OCI-LY7 (cell line): ENCODE measurements around the gene SLC25A39. TPM values are rescaled to one million over a fixed set of nuclear protein-coding genes. Genes with fewer than 3 reads are reported as not detected.

Experiments used
- BruUV-seq: library from RNA; stranded (reverse); fragments of 400-500 nt; replicated peaks from 2 replicates; lab custom pipeline; 2021; lab: Mats Ljungman, UMichigan
- CTCF ChIA-PET: fragments of 300-600 bp; sonication (Branson Sonifier 250); formaldehyde crosslinking; loops from one replicate; lab custom pipeline; 2022; ENCODE audit warnings: antibody characterized with exemption; ENCODE audit not compliant: unreplicated experiment; lab: Charles Lee
- POLR2A ChIA-PET: fragments of 300-600 bp; sonication (Branson Sonifier 250); formaldehyde crosslinking; loops from one replicate; lab custom pipeline; 2022; ENCODE audit warnings: antibody characterized with exemption; lab: Charles Lee
- DNase-seq: peaks from one replicate; pipeline ENCODE4 v3.0.0-alpha.2; 2015; ENCODE audit warnings: low spot score
- H2AFZ ChIP-seq: fragments of 200-600 bp; sonication (generic), shearing (Covaris generic); 2 replicates; pipeline ENCODE4 v1.6.1; 2014; ENCODE audit warnings: mild to moderate bottlenecking, antibody characterized with exemption, low read length, moderate library complexity
- H3K27ac ChIP-seq: fragments of 200-600 bp; sonication (generic); 2 replicates; pipeline ENCODE4 v1.5.1; 2014; ENCODE audit warnings: mixed run types, low read depth, mild to moderate bottlenecking, moderate library complexity, low read length, inconsistent platforms; ENCODE audit not compliant: poor library complexity, severe bottlenecking
- H3K36me3 ChIP-seq: fragments of 200-600 bp; sonication (generic); 2 replicates; pipeline ENCODE4 v1.6.1; 2014; ENCODE audit warnings: mild to moderate bottlenecking, antibody characterized with exemption, low read length, moderate library complexity, mixed read lengths; ENCODE audit not compliant: insufficient read depth
- H3K4me1 ChIP-seq: fragments of 200-600 bp; sonication (generic); 2 replicates; pipeline ENCODE4 v1.5.1; 2014; ENCODE audit warnings: mild to moderate bottlenecking, low read length; ENCODE audit not compliant: insufficient read depth, poor library complexity, severe bottlenecking
- H3K4me2 ChIP-seq: fragments of 200-600 bp; sonication (generic); 2 replicates; pipeline ENCODE4 v1.6.1; 2014; ENCODE audit warnings: mild to moderate bottlenecking, low read length
- H3K4me3 ChIP-seq: fragments of 200-600 bp; sonication (generic); 2 replicates; pipeline ENCODE4 v1.5.1; 2014; ENCODE audit warnings: mild to moderate bottlenecking, low read depth, low read length; ENCODE audit not compliant: poor library complexity, severe bottlenecking
- H3K79me2 ChIP-seq: fragments of 200-600 bp; sonication (generic); 2 replicates; pipeline ENCODE4 v1.6.1; 2016; ENCODE audit warnings: low read depth, mild to moderate bottlenecking, low read length, moderate library complexity, mixed read lengths; ENCODE audit not compliant: insufficient read depth
- H3K9me2 ChIP-seq: fragments of 200-600 bp; sonication (generic); 2 replicates; pipeline ENCODE4 v1.6.1; 2016; ENCODE audit warnings: mild to moderate bottlenecking, low read length, mixed read lengths; ENCODE audit not compliant: insufficient read depth
- H3K9me3 ChIP-seq: fragments of 200-600 bp; sonication (generic); 2 replicates; pipeline ENCODE4 v1.6.1; 2014; ENCODE audit warnings: mild to moderate bottlenecking, mixed run types, low read length, mixed read lengths
- H4K20me1 ChIP-seq: fragments of 200-600 bp; sonication (generic); 2 replicates; pipeline ENCODE4 v1.6.1; 2014; ENCODE audit warnings: mild to moderate bottlenecking, antibody characterized with exemption, low read length, moderate library complexity, mixed read lengths; ENCODE audit not compliant: insufficient read depth
- CTCF ChIP-seq: fragments of 200-600 bp; sonication (generic); conservative IDR thresholded peaks from 2 replicates; pipeline ENCODE4 v1.5.1; 2014; ENCODE audit warnings: mild to moderate bottlenecking, antibody characterized with exemption, low read length, moderate library complexity, mixed read lengths
- EZH2phosphoT487 ChIP-seq: fragments of 200-600 bp; sonication (generic); IDR thresholded peaks from 2 replicates; pipeline ENCODE4 v1.6.1; 2018; ENCODE audit warnings: low read depth, borderline replicate concordance, mild to moderate bottlenecking, mixed run types, antibody characterized with exemption, low read length, moderate library complexity, mixed read lengths
- intact Hi-C: fragments of 100-400 bp; cut with micrococcal nuclease; formaldehyde crosslinking; loops from one replicate; pipeline ENCODE4 v1.10.0; 2022; ENCODE audit not compliant: unreplicated experiment
- total RNA-seq, 2 experiments: library from RNA; depleted of rRNA in 1 of 2; stranded (reverse); fragments of >200 nt in 1 of 2; shearing (Covaris generic) in 1 of 2; gene quantifications; 2 replicates each; pipeline ENCODE4 v1.2.3, GENCODE V29; 2014 to 2022

Gene SLC25A39
- total RNA-seq, 2 experiments from 2014 or later = 156 to 159 TPM

DNA sequence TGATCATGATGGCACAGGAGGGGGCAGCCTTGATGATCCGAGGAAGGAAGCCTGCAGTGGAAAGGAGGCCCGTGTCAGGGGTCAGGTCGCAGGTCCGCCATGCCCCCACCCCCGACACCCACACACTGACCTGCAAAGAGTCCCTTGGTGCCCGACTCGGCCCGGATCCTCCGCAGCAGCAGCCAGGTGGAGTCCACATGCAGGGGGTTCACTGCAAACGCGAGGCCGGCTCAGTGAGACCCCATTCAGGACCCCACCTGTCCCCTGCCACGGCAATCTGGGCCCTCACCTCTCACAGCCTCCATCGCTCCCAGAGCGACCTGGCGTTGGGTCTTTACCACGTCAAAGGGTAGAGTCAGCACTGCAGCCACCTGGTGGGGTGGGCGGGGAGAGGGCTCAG, 4.6 kb downstream of the SLC25A39 start:
- POLR2A ChIA-PET = no interaction called here
- H3K4me3 ChIP-seq = no peak overlapping the region
- no TSS peak for BruUV-seq
- H2AFZ ChIP-seq = no peak overlapping the region
- TF ChIP-seq CTCF (no peak), EZH2phosphoT487 (no peak)
- peaks cover 41% of the 10 kb centered on the region for H3K36me3 ChIP-seq
- no peak for DNase-seq
- peaks cover 11% of the 10 kb centered on the region for H3K79me2 ChIP-seq
- no peaks in the 10 kb centered on the region for H3K9me3 ChIP-seq
- no peaks in the 10 kb centered on the region for H4K20me1 ChIP-seq
- CTCF ChIA-PET = no interaction called here
- no peaks in the 10 kb centered on the region for H3K9me2 ChIP-seq
- H3K4me1 ChIP-seq = peaks cover 7% of the 10 kb centered on the region
- H3K4me2 ChIP-seq = no peak overlapping the region
- intact Hi-C loops = loop anchor here (10.0 kb wide), 1 partner anchor 245 kb away; the partner anchor contains the start of gene G6PC3
- H3K27ac ChIP-seq = no peak overlapping the region

DNA sequence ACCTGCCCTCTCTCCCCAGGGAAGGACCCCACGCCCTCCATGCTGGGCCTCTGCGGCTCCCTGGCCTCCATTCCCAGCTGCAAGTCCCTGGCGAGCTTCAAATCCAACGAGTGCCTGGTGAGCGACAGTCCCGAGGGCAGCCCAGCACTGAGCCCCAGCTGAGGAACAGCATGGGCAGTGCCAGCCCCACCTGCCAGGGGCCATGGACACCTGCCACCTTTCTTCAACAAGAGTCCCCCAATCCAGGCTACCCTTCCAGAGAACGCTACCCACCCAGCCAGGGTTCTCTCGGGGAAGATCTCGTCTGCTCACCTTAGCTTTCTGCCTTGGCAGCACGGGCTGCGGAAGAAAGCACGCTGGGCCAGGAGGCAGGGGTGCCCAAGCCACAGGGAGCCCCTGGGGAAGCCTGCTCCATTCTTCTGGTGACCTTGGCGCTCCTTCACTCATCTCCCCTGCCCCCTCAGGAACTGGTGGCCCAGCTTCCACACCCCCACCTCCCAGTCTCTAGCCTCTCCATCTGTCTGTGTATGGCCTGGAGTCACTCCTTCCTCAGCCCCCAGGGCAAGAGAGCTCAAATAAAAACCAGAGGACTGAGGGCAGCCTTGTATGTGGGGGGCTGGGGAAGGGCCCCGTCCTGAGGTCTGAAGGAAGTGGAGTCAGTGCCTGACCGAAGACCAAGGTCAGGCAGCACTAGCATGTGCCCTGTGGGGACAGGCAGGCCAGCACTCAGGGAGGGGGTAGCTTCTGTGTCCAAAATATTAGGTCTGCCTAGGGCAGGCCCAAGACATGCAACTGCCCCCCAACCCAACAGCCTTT, 6.3 kb downstream of the SLC25A39 start:
- Histone ChIP-seq H3K4me1 (no peaks in the 10 kb centered on the region), H2AFZ (no peak overlapping the region), H3K4me2 (no peak overlapping the region), H3K36me3 (peaks cover 41% of the 10 kb centered on the region), H3K9me3 (no peaks in the 10 kb centered on the region), H4K20me1 (no peaks in the 10 kb centered on the region), H3K4me3 (no peak overlapping the region), H3K9me2 (no peaks in the 10 kb centered on the region), H3K79me2 (no peaks in the 10 kb centered on the region), H3K27ac (no peak overlapping the region)
- ChIA-PET CTCF (no interaction called here), POLR2A (no interaction called here)
- intact Hi-C loops = no loop called here
- DNase-seq = no peak
- BruUV-seq = no TSS peak
- no peak for TF ChIP-seq EZH2phosphoT487
- no peak for TF ChIP-seq CTCF

DNA sequence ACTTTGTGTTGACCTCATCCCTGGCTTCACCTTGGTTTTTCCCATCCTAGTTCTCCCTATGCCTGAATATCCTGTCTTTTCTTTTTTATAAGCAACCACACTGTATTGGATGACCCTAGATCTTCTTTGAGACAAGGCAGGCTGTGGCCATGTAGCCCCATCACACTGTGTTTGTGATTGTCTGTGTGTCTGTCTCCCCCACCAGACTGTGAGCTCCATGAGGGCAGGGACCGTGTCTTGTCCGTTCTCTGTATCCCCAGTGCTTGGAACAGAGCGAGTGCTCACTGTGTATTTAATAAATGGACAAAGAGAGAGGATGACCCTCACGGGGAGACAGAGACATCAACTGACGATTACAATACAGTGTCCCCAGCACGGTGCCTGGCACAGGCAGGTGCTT, 7.1 kb downstream of the SLC25A39 start:
- Histone ChIP-seq H3K79me2 (no peaks in the 10 kb centered on the region), H3K27ac (no peak overlapping the region), H3K36me3 (peaks cover 35% of the 10 kb centered on the region), H2AFZ (no peak overlapping the region), H3K4me3 (no peak overlapping the region), H3K9me3 (no peaks in the 10 kb centered on the region), H3K4me2 (no peak overlapping the region), H3K9me2 (no peaks in the 10 kb centered on the region), H3K4me1 (no peaks in the 10 kb centered on the region), H4K20me1 (no peaks in the 10 kb centered on the region)
- CTCF ChIA-PET = no interaction called here
- intact Hi-C loops = no loop called here
- TF ChIP-seq CTCF (no peak), EZH2phosphoT487 (no peak)
- BruUV-seq = no TSS peak
- POLR2A ChIA-PET = no interaction called here
- DNase-seq = no peak
